ENCODE measurements around the gene SETBP1. TPM values are rescaled to one million over a fixed set of nuclear protein-coding genes. Genes with fewer than 3 reads are reported as not detected.

The SETBP1 gene
- total and polyA plus RNA-seq, 7 experiments from 2014 or later, result 0.08 to 12.5 (median 2.5) TPM; not detected in 2

DNA sequence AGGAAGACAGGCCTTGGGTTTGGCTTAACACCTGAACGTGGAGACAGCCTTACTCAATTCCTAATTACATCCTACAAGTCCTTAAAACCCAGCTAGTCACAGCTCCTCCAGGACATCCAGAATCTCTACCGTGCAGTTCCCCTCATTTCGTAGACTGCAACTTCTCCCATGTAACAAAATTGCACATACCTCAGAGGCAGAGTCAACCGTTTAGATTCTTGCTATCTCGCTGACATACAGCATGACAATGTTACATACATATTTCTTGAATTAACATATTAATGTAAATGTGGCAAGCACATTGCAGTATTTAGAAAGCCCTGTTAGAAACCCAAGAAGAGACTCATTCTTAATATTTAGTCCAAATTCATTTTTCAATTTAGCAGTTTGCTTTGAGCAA lies 358.7 kb downstream of the SETBP1 start:
- Histone ChIP-seq H3K4me3 (ENCODE audit: low read length) (no peak overlapping the region), H3K27ac (ENCODE audit: low read depth, low read length) (no peak overlapping the region), H3K27me3 (ENCODE audit: control insufficient read depth in 2 of 2, insufficient read depth in 2 of 2, low read length in 2 of 2) (no peaks in the 10 kb centered on the region), H3K36me3 (ENCODE audit: control insufficient read depth in 2 of 3, insufficient read depth in 3 of 3, low read length in 3 of 3) (no peaks in the 10 kb centered on the region), H3K4me1 (ENCODE audit: control insufficient read depth in 2 of 2, insufficient read depth in 2 of 2, low read length in 2 of 2) (no peaks in the 10 kb centered on the region), H3K9me3 (ENCODE audit: control insufficient read depth in 2 of 3, low read length in 3 of 3) (no peaks in the 10 kb centered on the region)
- no peak for ATAC-seq
- POLR2A ChIA-PET, result no interaction called here
- DNase-seq, result no peak
- intact Hi-C loops (cut with micrococcal nuclease), result no loop called here
- H3K27me3 Mint-ChIP-seq, result no peaks in the 10 kb centered on the region
- H3K4me1 Mint-ChIP-seq, result no peaks in the 10 kb centered on the region
- H3K4me3 Mint-ChIP-seq, result no peak overlapping the region
- CTCF ChIA-PET, result no interaction called here
- peaks cover 0 to 3% (median 0%) of the 10 kb centered on the region in 11 donors for H3K9me3 Mint-ChIP-seq
- H3K36me3 Mint-ChIP-seq, result no peaks in the 10 kb centered on the region
- H3K27ac Mint-ChIP-seq, result no peak overlapping the region

DNA sequence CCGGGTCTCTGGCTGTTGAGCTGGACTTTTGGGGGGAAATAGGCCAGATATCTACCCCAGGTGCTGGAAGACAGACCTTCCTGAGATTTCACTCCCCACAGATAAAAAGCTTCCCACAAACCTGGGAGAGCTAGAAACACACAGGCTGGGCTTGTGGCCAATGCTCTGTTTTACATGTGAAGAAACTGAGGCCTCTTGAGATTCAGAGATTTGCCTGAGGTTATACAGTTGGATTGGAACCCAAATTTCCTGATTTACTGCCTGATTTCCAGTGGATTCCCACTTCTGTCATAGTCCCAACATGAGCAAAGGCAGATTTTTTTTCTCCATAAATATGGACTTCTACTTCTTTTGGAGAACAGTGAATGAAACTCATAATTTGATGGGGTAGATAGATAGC lies 360.2 kb downstream of the SETBP1 start:
- H3K36me3 Mint-ChIP-seq, result no peaks in the 10 kb centered on the region
- intact Hi-C loops (cut with micrococcal nuclease), result no loop called here
- CTCF ChIA-PET, result no interaction called here
- DNase-seq (no peak), ATAC-seq (no peak)
- Histone ChIP-seq H3K27me3 (ENCODE audit: control insufficient read depth in 2 of 2, insufficient read depth in 2 of 2, low read length in 2 of 2) (no peaks in the 10 kb centered on the region), H3K4me1 (ENCODE audit: control insufficient read depth in 2 of 2, insufficient read depth in 2 of 2, low read length in 2 of 2) (no peaks in the 10 kb centered on the region), H3K36me3 (ENCODE audit: control insufficient read depth in 2 of 3, insufficient read depth in 3 of 3, low read length in 3 of 3) (no peaks in the 10 kb centered on the region), H3K27ac (ENCODE audit: low read depth, low read length) (no peak overlapping the region), H3K9me3 (ENCODE audit: control insufficient read depth in 2 of 3, low read length in 3 of 3) (no peaks in the 10 kb centered on the region), H3K4me3 (ENCODE audit: low read length) (no peak overlapping the region)
- H3K9me3 Mint-ChIP-seq, result peaks cover 0 to 3% (median 0%) of the 10 kb centered on the region in 11 donors
- no peaks in the 10 kb centered on the region for H3K4me1 Mint-ChIP-seq
- H3K27me3 Mint-ChIP-seq, result no peaks in the 10 kb centered on the region
- POLR2A ChIA-PET, result no interaction called here
- no peak overlapping the region for H3K4me3 Mint-ChIP-seq
- H3K27ac Mint-ChIP-seq, result no peak overlapping the region

DNA sequence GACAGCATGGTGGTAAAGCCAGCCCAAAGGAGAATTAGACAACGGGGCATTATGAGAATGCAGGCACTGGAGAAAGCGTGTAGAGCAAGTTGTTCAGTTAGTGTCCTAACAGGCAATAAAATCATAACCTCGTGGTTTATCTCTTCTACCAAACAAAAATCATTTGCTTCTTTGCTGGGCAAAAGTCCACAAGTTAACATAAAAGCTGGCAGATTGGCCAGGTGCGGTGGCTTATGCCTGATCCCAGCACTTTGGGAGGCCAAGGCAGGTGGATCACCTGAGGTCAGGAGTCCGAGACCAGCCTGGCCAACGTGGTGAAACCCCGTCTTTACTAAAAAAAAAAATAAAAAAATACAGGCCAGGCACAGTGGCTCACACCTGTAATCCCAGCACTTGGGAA lies 364.1 kb downstream of the SETBP1 start:
- Histone ChIP-seq H3K4me1 (ENCODE audit: control insufficient read depth in 2 of 2, insufficient read depth in 2 of 2, low read length in 2 of 2) (no peaks in the 10 kb centered on the region), H3K27ac (ENCODE audit: low read depth, low read length) (no peak overlapping the region), H3K4me3 (ENCODE audit: low read length) (no peak overlapping the region), H3K36me3 (ENCODE audit: control insufficient read depth in 2 of 3, insufficient read depth in 3 of 3, low read length in 3 of 3) (no peaks in the 10 kb centered on the region), H3K9me3 (ENCODE audit: control insufficient read depth in 2 of 3, low read length in 3 of 3) (no peaks in the 10 kb centered on the region), H3K27me3 (ENCODE audit: control insufficient read depth in 2 of 2, insufficient read depth in 2 of 2, low read length in 2 of 2) (no peaks in the 10 kb centered on the region)
- no peak overlapping the region for H3K27ac Mint-ChIP-seq
- H3K4me3 Mint-ChIP-seq, result no peak overlapping the region
- ChIA-PET POLR2A (no interaction called here), CTCF (no interaction called here)
- ATAC-seq (no peak), DNase-seq (no peak)
- intact Hi-C loops (cut with micrococcal nuclease), result no loop called here
- peaks cover 0 to 7% (median 0%) of the 10 kb centered on the region in 11 donors for H3K9me3 Mint-ChIP-seq
- no peaks in the 10 kb centered on the region for H3K36me3 Mint-ChIP-seq
- no peaks in the 10 kb centered on the region for H3K27me3 Mint-ChIP-seq
- no peaks in the 10 kb centered on the region for H3K4me1 Mint-ChIP-seq

DNA sequence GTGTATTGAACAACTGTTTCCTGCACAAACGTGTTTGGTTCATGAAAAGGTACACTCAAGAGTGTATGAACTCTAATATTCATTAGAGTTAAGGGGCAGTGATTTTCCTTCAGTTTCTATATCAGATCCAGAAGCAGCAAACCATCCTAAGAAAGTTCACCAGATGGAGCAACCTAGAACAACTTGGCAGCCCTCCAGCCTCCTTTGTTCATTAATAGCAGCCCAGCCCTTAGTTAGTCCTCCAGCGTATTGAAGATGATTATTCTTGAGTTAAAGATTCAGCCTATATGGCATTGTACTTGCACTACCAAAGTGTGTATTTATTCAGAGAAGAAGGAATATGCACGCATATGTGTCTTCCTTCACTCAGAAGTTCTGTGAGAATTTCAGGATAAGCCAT lies 365.5 kb downstream of the SETBP1 start:
- ATAC-seq, result no peak
- Mint-ChIP-seq H3K27ac (no peak overlapping the region), H3K36me3 (no peaks in the 10 kb centered on the region), H3K4me1 (no peaks in the 10 kb centered on the region), H3K9me3 (peaks cover 0 to 7% (median 0%) of the 10 kb centered on the region in 11 donors), H3K27me3 (no peaks in the 10 kb centered on the region), H3K4me3 (no peak overlapping the region)
- DNase-seq, result no peak
- Histone ChIP-seq H3K27ac (ENCODE audit: low read depth, low read length) (no peak overlapping the region), H3K4me1 (ENCODE audit: control insufficient read depth in 2 of 2, insufficient read depth in 2 of 2, low read length in 2 of 2) (no peaks in the 10 kb centered on the region), H3K4me3 (ENCODE audit: low read length) (no peak overlapping the region), H3K36me3 (ENCODE audit: control insufficient read depth in 2 of 3, insufficient read depth in 3 of 3, low read length in 3 of 3) (no peaks in the 10 kb centered on the region), H3K27me3 (ENCODE audit: control insufficient read depth in 2 of 2, insufficient read depth in 2 of 2, low read length in 2 of 2) (no peaks in the 10 kb centered on the region), H3K9me3 (ENCODE audit: control insufficient read depth in 2 of 3, low read length in 3 of 3) (no peaks in the 10 kb centered on the region)
- intact Hi-C loops (cut with micrococcal nuclease), result no loop called here
- CTCF ChIA-PET, result no interaction called here
- POLR2A ChIA-PET, result no interaction called here

DNA sequence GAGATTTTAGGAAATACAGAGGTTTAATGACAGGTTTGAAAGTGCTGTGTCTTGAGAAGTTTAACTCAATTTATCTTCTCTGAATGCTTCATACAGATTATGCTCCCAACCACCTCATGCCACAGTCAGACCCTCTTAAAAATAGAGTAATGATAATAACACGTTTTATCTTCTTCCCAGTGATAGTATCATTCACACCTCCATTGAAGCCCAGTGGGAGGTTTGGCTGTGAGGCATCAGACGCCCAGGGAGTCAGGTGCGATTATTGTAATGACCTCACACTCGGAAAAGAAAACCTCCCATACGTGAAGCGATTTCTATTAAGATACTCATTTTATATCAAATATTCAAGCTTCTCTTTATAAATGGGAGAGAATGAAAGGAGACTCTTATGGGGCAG lies 366.3 kb downstream of the SETBP1 start:
- Histone ChIP-seq H3K27me3 (ENCODE audit: control insufficient read depth in 2 of 2, insufficient read depth in 2 of 2, low read length in 2 of 2) (no peaks in the 10 kb centered on the region), H3K9me3 (ENCODE audit: control insufficient read depth in 2 of 3, low read length in 3 of 3) (no peaks in the 10 kb centered on the region), H3K4me3 (ENCODE audit: low read length) (no peak overlapping the region), H3K36me3 (ENCODE audit: control insufficient read depth in 2 of 3, insufficient read depth in 3 of 3, low read length in 3 of 3) (no peaks in the 10 kb centered on the region), H3K4me1 (ENCODE audit: control insufficient read depth in 2 of 2, insufficient read depth in 2 of 2, low read length in 2 of 2) (no peaks in the 10 kb centered on the region), H3K27ac (ENCODE audit: low read depth, low read length) (no peak overlapping the region)
- ATAC-seq (no peak), DNase-seq (no peak)
- ChIA-PET CTCF (no interaction called here), POLR2A (no interaction called here)
- Mint-ChIP-seq H3K36me3 (no peaks in the 10 kb centered on the region), H3K4me3 (no peak overlapping the region), H3K27ac (no peak overlapping the region), H3K4me1 (no peaks in the 10 kb centered on the region), H3K9me3 (peaks cover 0 to 7% (median 0%) of the 10 kb centered on the region in 11 donors), H3K27me3 (no peaks in the 10 kb centered on the region)
- intact Hi-C loops (cut with micrococcal nuclease), result no loop called here

DNA sequence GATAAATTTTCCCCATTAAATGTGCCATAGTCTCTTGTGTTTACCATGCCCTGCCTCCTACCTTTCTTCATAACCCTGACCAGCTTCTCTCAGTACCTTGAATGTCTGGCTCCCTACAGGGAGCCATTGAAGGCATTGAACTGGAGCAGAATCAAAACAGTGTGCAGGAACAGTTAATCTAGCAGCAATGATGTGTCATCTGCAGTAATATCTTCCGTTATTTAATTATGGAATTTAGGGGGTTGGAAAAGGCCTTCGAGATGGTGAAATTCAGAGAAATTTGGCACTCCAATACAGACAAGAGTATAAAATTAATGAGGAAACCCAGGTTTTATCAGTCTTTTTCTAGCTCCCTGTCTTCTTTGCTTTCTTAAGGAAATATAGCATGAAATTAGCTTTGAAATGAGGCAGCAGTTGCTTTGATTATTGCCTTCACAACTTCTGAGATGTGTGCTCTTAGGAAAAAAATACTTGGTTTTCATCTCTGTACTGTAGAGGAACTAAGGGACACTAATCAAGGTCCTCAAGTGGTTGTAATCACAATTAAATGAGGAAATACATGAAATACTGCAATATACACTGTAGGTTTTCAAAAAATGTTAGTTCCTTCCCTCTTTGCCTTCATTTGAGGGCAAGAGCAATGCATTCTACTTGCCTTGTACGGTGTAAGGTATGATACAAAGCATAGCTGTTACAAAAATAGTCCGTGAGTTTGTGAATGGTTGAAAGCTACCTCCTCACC lies 369.1 kb downstream of the SETBP1 start:
- Mint-ChIP-seq H3K4me1 (no peaks in the 10 kb centered on the region), H3K27ac (no peak overlapping the region), H3K36me3 (no peaks in the 10 kb centered on the region), H3K9me3 (peaks cover 0 to 7% (median 0%) of the 10 kb centered on the region in 11 donors), H3K4me3 (no peak overlapping the region), H3K27me3 (no peaks in the 10 kb centered on the region)
- ATAC-seq (peak; percentile 49), DNase-seq (no peak)
- POLR2A ChIA-PET, result interaction anchor here (0.6 kb wide), 1 partner anchor 1305 kb away, joined by 3 read pairs; no protein-coding TSS in a partner anchor
- no peak overlapping the region for H3K27ac ChIP-seq (ENCODE audit: low read depth, low read length)
- no peaks in the 10 kb centered on the region for H3K4me1 ChIP-seq (ENCODE audit: control insufficient read depth in 2 of 2, insufficient read depth in 2 of 2, low read length in 2 of 2)
- no peaks in the 10 kb centered on the region for H3K36me3 ChIP-seq (ENCODE audit: control insufficient read depth in 2 of 3, insufficient read depth in 3 of 3, low read length in 3 of 3)
- CTCF ChIA-PET, result no interaction called here
- H3K4me3 ChIP-seq (ENCODE audit: low read length), result no peak overlapping the region
- no peaks in the 10 kb centered on the region for H3K27me3 ChIP-seq (ENCODE audit: control insufficient read depth in 2 of 2, insufficient read depth in 2 of 2, low read length in 2 of 2)
- intact Hi-C loops (cut with micrococcal nuclease), result no loop called here
- no peaks in the 10 kb centered on the region for H3K9me3 ChIP-seq (ENCODE audit: control insufficient read depth in 2 of 3, low read length in 3 of 3)
